Panc1 (cell line): ENCODE data around the gene CREG1. TPM values are rescaled to one million over a fixed set of nuclear protein-coding genes. Genes with fewer than 3 reads are reported as not detected.

Experiments
- ATAC-seq: fragments of 200-7000 bp; cut with Tn5 transposase; 2 replicates; pipeline ENCODE4 v1.9.1; 2020; ENCODE audit warnings: mild to moderate bottlenecking, moderate library complexity
- BruUV-seq: library from RNA; stranded (reverse); fragments of 400-500 nt; replicated peaks from 2 replicates; lab custom pipeline; 2021; lab: Mats Ljungman, UMichigan
- CTCF ChIA-PET: fragments of 300-600 bp; sonication (Branson Sonifier 250); formaldehyde crosslinking; loops from one replicate; lab custom pipeline; 2022; ENCODE audit warnings: antibody characterized with exemption; lab: Charles Lee
- POLR2A ChIA-PET: fragments of 300-600 bp; sonication (Branson Sonifier 250); formaldehyde crosslinking; loops from one replicate; lab custom pipeline; 2022; ENCODE audit warnings: antibody characterized with exemption; lab: Charles Lee
- DNase-seq: peaks from one replicate; pipeline ENCODE4 v3.0.0-alpha.2; 2010; ENCODE audit warnings: low read depth, low spot score
- H3K27ac ChIP-seq: 2 replicates; pipeline ENCODE4 v1.5.1; 2011; ENCODE audit warnings: mild to moderate bottlenecking, low read length, inconsistent platforms
- H3K27me3 ChIP-seq: fragments of 200-500 bp; sonication (Bioruptor generic); 2 replicates; pipeline ENCODE4 v1.6.0; 2014; ENCODE audit warnings: low read length, inconsistent platforms; ENCODE audit not compliant: control insufficient read depth, insufficient read depth
- H3K36me3 ChIP-seq: fragments of 200-500 bp; sonication (Bioruptor generic); 2 replicates; pipeline ENCODE4 v1.5.1; 2014; ENCODE audit warnings: inconsistent platforms, mild to moderate bottlenecking, low read length, moderate library complexity; ENCODE audit not compliant: control insufficient read depth, insufficient read depth
- H3K4me1 ChIP-seq: 2 replicates; pipeline ENCODE4 v1.5.1; 2011; ENCODE audit warnings: inconsistent platforms, mild to moderate bottlenecking, low read length, moderate library complexity; ENCODE audit not compliant: control insufficient read depth, insufficient read depth
- H3K4me3 ChIP-seq, 2 experiments: 2 replicates each; pipeline ENCODE4 v1.5.1; 2011 to 2012; ENCODE audit warnings: low read depth in 2 of 2, low read length in 2 of 2, mild to moderate bottlenecking in 2 of 2, inconsistent platforms in 1 of 2, moderate library complexity in 1 of 2
- H3K9me3 ChIP-seq: fragments of 200-500 bp; sonication (Bioruptor generic); 2 replicates; pipeline ENCODE4 v1.5.1; 2014; ENCODE audit warnings: low read depth, mild to moderate bottlenecking, inconsistent platforms, low read length, moderate library complexity; ENCODE audit not compliant: control insufficient read depth, insufficient read depth
- POLR2AphosphoS5 ChIP-seq: IDR thresholded peaks from 2 replicates; pipeline ENCODE4 v1.6.1; 2012; ENCODE audit warnings: mild to moderate bottlenecking, low read depth, low read length, moderate library complexity
- SIN3A ChIP-seq: IDR thresholded peaks from 2 replicates; pipeline ENCODE4 v1.6.1; 2012; ENCODE audit warnings: low read depth, mild to moderate bottlenecking, low read length, moderate library complexity, borderline replicate concordance; ENCODE audit not compliant: insufficient read depth
- TCF7L2 ChIP-seq: IDR thresholded peaks from 2 replicates; pipeline ENCODE4 v1.6.1; 2011; ENCODE audit warnings: mild to moderate bottlenecking, low read depth, low read length, inconsistent platforms
- in situ Hi-C: cut with HindIII; loops from 2 replicates; pipeline ENCODE4 v1.10.0; 2016; ENCODE audit warnings: low sequenced_read_pairs, low pct_unique_long_range_greater_than_20kb
- intact Hi-C: fragments of 100-400 bp; cut with micrococcal nuclease; formaldehyde crosslinking; loops from one replicate; pipeline ENCODE4 v1.10.0; 2022; ENCODE audit not compliant: unreplicated experiment
- total RNA-seq: library from RNA; stranded (reverse); gene quantifications from one replicate; pipeline ENCODE4 v1.2.1, GENCODE V29; 2021; ENCODE audit not compliant: unreplicated experiment
- TF ChIP-seq, protein P1 (sequence below): fragments of 450-650 bp; IDR thresholded peaks from 2 replicates; pipeline ENCODE4 v1.5.1; 2017; ENCODE audit warnings: mild to moderate bottlenecking
- TF ChIP-seq, protein P2 (sequence below), 2 experiments: IDR thresholded peaks; 2 replicates each; pipeline ENCODE4 v1.6.1; 2011 to 2012; ENCODE audit warnings: low read depth in 2 of 2, control low read depth in 1 of 2, low read length in 1 of 2, mild to moderate bottlenecking in 1 of 2, moderate library complexity in 1 of 2; ENCODE audit not compliant: insufficient read depth in 1 of 2

Gene CREG1
- total RNA-seq, 1 experiment from 2014 or later, result 25.9 TPM

DNA sequence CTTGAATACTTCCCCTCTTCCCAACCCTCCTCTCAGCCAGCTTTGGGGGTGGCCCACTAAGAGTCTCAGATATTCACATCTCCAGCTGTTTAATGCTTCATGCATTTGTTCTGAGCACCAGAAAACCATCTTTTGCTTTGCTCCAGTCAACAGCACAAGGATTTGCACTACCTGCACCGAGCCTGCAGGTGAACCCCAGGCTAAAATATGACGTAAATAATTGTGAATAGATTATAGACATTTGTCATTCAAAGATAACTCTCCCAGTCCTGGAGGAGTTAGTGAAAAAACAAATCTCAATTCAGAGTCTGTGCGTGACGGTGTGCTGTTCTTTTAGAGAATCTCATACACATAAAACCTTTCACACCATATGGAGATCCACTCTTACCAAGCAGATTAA lies 42.7 kb downstream of the CREG1 start:
- ChIA-PET CTCF (no interaction called here), POLR2A (no interaction called here)
- no TSS peak for BruUV-seq
- no peaks in the 10 kb centered on the region for H3K4me1 ChIP-seq
- H3K9me3 ChIP-seq, result no peaks in the 10 kb centered on the region
- ATAC-seq, result no peak
- in situ Hi-C loops, result no loop called here
- intact Hi-C loops, result no loop called here
- no peak overlapping the region for H3K27ac ChIP-seq
- TF ChIP-seq POLR2AphosphoS5 (no peak), TCF7L2 (no peak), SIN3A (no peak)
- TF ChIP-seq, protein P1, sequence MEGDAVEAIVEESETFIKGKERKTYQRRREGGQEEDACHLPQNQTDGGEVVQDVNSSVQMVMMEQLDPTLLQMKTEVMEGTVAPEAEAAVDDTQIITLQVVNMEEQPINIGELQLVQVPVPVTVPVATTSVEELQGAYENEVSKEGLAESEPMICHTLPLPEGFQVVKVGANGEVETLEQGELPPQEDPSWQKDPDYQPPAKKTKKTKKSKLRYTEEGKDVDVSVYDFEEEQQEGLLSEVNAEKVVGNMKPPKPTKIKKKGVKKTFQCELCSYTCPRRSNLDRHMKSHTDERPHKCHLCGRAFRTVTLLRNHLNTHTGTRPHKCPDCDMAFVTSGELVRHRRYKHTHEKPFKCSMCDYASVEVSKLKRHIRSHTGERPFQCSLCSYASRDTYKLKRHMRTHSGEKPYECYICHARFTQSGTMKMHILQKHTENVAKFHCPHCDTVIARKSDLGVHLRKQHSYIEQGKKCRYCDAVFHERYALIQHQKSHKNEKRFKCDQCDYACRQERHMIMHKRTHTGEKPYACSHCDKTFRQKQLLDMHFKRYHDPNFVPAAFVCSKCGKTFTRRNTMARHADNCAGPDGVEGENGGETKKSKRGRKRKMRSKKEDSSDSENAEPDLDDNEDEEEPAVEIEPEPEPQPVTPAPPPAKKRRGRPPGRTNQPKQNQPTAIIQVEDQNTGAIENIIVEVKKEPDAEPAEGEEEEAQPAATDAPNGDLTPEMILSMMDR, result no peak
- TF ChIP-seq, protein P2, sequence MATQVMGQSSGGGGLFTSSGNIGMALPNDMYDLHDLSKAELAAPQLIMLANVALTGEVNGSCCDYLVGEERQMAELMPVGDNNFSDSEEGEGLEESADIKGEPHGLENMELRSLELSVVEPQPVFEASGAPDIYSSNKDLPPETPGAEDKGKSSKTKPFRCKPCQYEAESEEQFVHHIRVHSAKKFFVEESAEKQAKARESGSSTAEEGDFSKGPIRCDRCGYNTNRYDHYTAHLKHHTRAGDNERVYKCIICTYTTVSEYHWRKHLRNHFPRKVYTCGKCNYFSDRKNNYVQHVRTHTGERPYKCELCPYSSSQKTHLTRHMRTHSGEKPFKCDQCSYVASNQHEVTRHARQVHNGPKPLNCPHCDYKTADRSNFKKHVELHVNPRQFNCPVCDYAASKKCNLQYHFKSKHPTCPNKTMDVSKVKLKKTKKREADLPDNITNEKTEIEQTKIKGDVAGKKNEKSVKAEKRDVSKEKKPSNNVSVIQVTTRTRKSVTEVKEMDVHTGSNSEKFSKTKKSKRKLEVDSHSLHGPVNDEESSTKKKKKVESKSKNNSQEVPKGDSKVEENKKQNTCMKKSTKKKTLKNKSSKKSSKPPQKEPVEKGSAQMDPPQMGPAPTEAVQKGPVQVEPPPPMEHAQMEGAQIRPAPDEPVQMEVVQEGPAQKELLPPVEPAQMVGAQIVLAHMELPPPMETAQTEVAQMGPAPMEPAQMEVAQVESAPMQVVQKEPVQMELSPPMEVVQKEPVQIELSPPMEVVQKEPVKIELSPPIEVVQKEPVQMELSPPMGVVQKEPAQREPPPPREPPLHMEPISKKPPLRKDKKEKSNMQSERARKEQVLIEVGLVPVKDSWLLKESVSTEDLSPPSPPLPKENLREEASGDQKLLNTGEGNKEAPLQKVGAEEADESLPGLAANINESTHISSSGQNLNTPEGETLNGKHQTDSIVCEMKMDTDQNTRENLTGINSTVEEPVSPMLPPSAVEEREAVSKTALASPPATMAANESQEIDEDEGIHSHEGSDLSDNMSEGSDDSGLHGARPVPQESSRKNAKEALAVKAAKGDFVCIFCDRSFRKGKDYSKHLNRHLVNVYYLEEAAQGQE (IDR thresholded peaks at IDR 0.05; ENCODE audit: insufficient read depth in 1 of 2, low read depth in 2 of 2, low read length in 1 of 2), result no peak
- no peak for DNase-seq
- H3K27me3 ChIP-seq, result peaks cover 12% of the 10 kb centered on the region
- H3K36me3 ChIP-seq, result no peaks in the 10 kb centered on the region
- no peak overlapping the region for H3K4me3 ChIP-seq

DNA sequence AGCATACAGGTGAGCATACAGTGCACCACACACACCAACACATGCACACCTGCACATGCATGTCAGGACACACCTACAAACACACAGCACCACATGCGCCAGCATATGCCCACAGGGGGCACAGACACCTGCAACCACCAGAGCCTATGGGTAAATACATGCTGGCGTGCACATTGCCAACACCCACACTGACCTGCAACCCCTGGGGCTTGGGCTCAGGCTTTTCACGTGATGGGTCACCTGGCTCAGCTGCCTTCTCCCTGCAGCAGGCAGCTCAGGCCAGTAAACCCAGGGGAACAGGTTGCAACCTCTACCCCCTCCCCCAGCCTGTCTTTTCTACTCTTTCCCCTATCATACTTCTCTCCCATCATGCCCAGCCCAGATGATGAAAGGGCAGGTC lies 43.3 kb downstream of the CREG1 start:
- no peaks in the 10 kb centered on the region for H3K9me3 ChIP-seq
- DNase-seq, result no peak
- H3K27ac ChIP-seq, result no peak overlapping the region
- H3K27me3 ChIP-seq, result peaks cover 12% of the 10 kb centered on the region
- in situ Hi-C loops, result no loop called here
- H3K4me1 ChIP-seq, result no peaks in the 10 kb centered on the region
- ChIA-PET POLR2A (no interaction called here), CTCF (no interaction called here)
- H3K4me3 ChIP-seq, result no peak overlapping the region
- no TSS peak for BruUV-seq
- ATAC-seq, result no peak
- TF ChIP-seq TCF7L2, result no peak
- TF ChIP-seq, protein P1, result no peak
- TF ChIP-seq SIN3A, result no peak
- H3K36me3 ChIP-seq, result no peaks in the 10 kb centered on the region
- intact Hi-C loops, result no loop called here
